Measurements from ENCODE around the gene ABHD12B.

ABHD12B gene

GRCh38 chr14:50948205-50948604 lies 76.4 kb downstream of the ABHD12B start:
- TF ChIP-seq POLR2AphosphoS5 (IDR thresholded peaks at IDR 0.05; ENCODE audit: low read depth, low read length): no peak
- no peak for TF ChIP-seq TAF1 (IDR thresholded peaks at IDR 0.05; ENCODE audit: borderline replicate concordance, insufficient read depth, low read length)
- TF ChIP-seq REST (IDR thresholded peaks at IDR 0.05; ENCODE audit: insufficient read depth in 1 of 2, low read depth in 2 of 2, low read length in 2 of 2): no peak
- no peak for TF ChIP-seq FOXP2 (optimal IDR thresholded peaks at IDR 0.05; ENCODE audit: borderline replicate concordance, extremely low read depth, extremely low read length, insufficient read depth)
- TF ChIP-seq SIN3A (IDR thresholded peaks at IDR 0.05; ENCODE audit: borderline replicate concordance, insufficient read depth, low read length): no peak

GRCh38 chr14:50951032-50951431 lies 79.2 kb downstream of the ABHD12B start:
- TF ChIP-seq TAF1 (IDR thresholded peaks at IDR 0.05; ENCODE audit: borderline replicate concordance, insufficient read depth, low read length) (no peak), SIN3A (IDR thresholded peaks at IDR 0.05; ENCODE audit: borderline replicate concordance, insufficient read depth, low read length) (no peak)

GRCh38 chr14:50953502-50953901 lies 81.6 kb downstream of the ABHD12B start:
- TF ChIP-seq SIN3A (IDR thresholded peaks at IDR 0.05; ENCODE audit: borderline replicate concordance, insufficient read depth, low read length) (no peak), POLR2AphosphoS5 (IDR thresholded peaks at IDR 0.05; ENCODE audit: low read depth, low read length) (no peak), FOXP2 (optimal IDR thresholded peaks at IDR 0.05; ENCODE audit: borderline replicate concordance, extremely low read depth, extremely low read length, insufficient read depth) (no peak), REST (IDR thresholded peaks at IDR 0.05; ENCODE audit: insufficient read depth in 1 of 2, low read depth in 2 of 2, low read length in 2 of 2) (no peak), TAF1 (IDR thresholded peaks at IDR 0.05; ENCODE audit: borderline replicate concordance, insufficient read depth, low read length) (no peak)
